ENCODE measurements around the gene PLSCR3.

The PLSCR3 gene

DNA sequence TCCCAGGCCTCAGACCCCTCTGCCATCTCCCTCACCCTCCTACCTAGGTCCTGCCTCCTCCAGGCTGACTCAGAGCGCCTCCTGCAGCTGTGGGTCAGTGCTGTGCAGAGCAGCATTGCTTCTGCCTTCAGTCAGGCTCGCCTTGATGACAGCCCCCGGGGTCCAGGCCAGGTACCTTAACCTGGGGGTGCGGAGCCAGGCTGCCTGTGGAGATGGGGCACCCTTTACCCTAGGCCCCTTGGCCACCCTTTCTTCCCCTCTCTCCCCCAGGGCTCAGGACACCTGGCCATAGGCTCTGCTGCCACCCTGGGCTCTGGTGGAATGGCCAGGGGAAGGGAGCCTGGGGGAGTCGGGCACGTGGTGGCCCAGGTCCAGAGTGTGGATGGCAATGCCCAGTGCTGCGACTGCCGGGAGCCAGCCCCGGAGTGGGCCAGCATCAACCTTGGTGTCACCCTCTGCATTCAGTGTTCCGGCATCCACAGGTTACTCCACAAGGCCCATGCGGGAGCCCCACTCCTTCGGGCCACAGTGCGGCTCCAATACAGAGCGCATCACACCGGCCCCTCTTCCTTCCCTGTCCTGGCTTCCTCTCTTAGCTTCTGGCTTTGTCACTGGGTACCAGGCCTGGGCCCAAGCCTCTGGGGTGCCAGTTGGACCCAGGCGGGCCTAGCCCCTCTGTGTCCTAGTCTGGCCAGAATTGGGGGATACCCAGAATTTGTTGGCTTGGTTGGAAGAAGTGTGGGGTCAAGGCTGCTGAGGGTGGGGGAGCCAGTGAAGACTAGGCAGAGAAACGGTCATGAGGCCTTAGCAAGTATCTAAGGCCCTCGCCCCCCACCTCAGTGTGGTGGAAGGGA, 47.3 kb downstream of the PLSCR3 start:
- DNase-seq = no peak

DNA sequence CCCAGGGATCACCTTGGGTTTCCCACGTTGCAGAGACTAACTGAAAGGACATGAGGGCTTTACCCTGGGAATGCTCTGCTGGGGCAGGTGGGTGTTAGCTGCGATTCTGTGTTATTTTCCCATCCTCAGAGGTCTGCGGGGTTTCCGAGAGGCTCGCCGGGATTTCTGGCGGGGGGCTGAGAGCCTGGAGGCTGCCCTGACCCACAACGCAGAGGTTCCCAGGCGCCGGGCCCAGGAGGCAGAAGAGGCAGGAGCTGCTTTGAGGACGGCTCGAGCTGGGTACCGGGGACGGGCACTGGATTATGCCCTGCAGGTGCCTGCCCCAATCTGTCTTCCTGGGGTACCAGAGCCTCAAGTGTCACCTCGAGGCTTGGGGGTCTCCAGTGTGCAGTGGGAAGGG, 51.1 kb downstream of the PLSCR3 start:
- no peak for DNase-seq

DNA sequence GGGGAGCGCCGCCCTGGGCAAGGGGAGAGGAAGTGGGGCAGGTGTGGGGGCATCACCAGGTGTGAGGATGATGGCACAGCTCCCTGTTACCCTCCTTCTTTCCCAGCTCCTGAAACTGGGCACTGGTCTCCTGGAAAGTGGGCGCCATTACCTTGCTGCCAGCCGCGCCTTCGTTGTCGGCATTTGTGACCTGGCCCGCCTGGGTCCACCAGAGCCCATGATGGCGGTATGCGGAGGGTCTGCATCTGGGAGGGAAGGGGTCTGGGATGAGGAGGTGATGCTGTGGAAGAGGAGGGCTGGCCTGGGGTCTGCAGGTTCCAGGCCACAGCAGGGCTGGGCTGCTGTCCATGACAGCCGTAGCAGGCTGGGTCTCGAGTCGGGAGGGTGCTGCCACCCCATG, 52.5 kb downstream of the PLSCR3 start:
- no peak for DNase-seq

GRCh38 chr17:7340179-7340578, 54.1 kb downstream of the PLSCR3 start:
- DNase-seq = no peak

All from activated CD4-positive, alpha-beta T cell treated with anti-CD3 and anti-CD28 coated beads for 48 hours (primary cell).